K562 (cell line): ENCODE results near the gene CMIP. TPM values are rescaled to one million over a fixed set of nuclear protein-coding genes. Genes with fewer than 3 reads are reported as not detected.

Source experiments
- ATAC-seq: fragments of 200-7000 bp; cut with Tn5 transposase; 3 replicates; pipeline ENCODE4 v1.9.1; 2020; ENCODE audit warnings: moderate library complexity
- BruUV-seq: library from RNA; stranded (reverse); fragments of 400-500 nt; replicated peaks from 2 replicates; lab custom pipeline; 2021; lab: Mats Ljungman, UMichigan
- CTCF ChIA-PET: fragments of 300-600 bp; formaldehyde crosslinking; extraction: SDS; loops from one replicate; lab custom pipeline; 2021; ENCODE audit warnings: low intra/inter-chr PET ratio; lab: Yijun Ruan, JAX
- POLR2A ChIA-PET: fragments of 300-600, 350-650 bp; sonication (Branson Sonifier 250); formaldehyde crosslinking; extraction: SDS; loops from one replicate; lab custom pipeline; 2021; ENCODE audit warnings: antibody characterized with exemption, inconsistent platforms; lab: Yijun Ruan, JAX
- DNase-seq, 4 experiments: peaks; one replicate each; pipeline versions ENCODE4 v3.0.0 to v3.0.0-alpha.2; 2011 to 2018; ENCODE audit warnings: low spot score in 3 of 4, mixed read lengths in 3 of 4; ENCODE audit errors: extremely low read depth in 1 of 4
- FAIRE-seq: peaks from 2 replicates; lab custom pipeline; 2011; peaks lifted over from hg19 to GRCh38; lab: Jason Lieb, UNC
- H2AFZ ChIP-seq: 2 replicates; pipeline ENCODE4 v1.6.0; 2011; ENCODE audit warnings: low read depth, low read length, control low read depth, inconsistent platforms
- H3K27ac ChIP-seq: fragments of 200-600 bp; 3 replicates; pipeline ENCODE4 v1.8.0; 2011; ENCODE audit warnings: low read depth, mild to moderate bottlenecking, control low read depth, inconsistent platforms, low read length, moderate library complexity, mixed read lengths; ENCODE audit errors: extremely low read depth
- H3K27me3 ChIP-seq, 2 experiments: fragments of 300-600 bp in 1 of 2; 2 replicates in 1 of 2; 3 replicates in 1 of 2; pipeline versions ENCODE4 v1.6.0 to v1.8.0; 2011; ENCODE audit warnings: inconsistent platforms in 2 of 2, low read length in 2 of 2, mild to moderate bottlenecking in 1 of 2, mixed read lengths in 1 of 2, moderate library complexity in 1 of 2; ENCODE audit not compliant: control insufficient read depth in 2 of 2, insufficient read depth in 2 of 2
- H3K36me3 ChIP-seq: fragments of 300-600 bp; 3 replicates; pipeline ENCODE4 v1.8.0; 2011; ENCODE audit warnings: mild to moderate bottlenecking, low read length, inconsistent platforms; ENCODE audit not compliant: control insufficient read depth, insufficient read depth
- H3K4me1 ChIP-seq, 2 experiments: fragments of 200-600 bp in 1 of 2; replicated peaks in 1 of 2; 2 replicates in 1 of 2; 3 replicates in 1 of 2; pipeline versions ENCODE4 v1.5.1 to v1.8.0; 2011; ENCODE audit warnings: inconsistent platforms in 2 of 2, low read length in 2 of 2, mild to moderate bottlenecking in 1 of 2, mixed read lengths in 1 of 2, moderate library complexity in 1 of 2; ENCODE audit not compliant: control insufficient read depth in 2 of 2, insufficient read depth in 2 of 2
- H3K4me2 ChIP-seq: 2 replicates; pipeline ENCODE4 v1.6.1; 2011; ENCODE audit warnings: low read length, control low read depth, inconsistent platforms, mixed read lengths; ENCODE audit not compliant: insufficient read depth
- H3K4me3 ChIP-seq: fragments of 200-600 bp; sonication (generic), shearing (Covaris generic); 2 replicates; pipeline ENCODE4 v1.5.1; 2016; ENCODE audit warnings: control low read depth, inconsistent platforms
- H3K79me2 ChIP-seq: fragments of 200-600 bp; 3 replicates; pipeline ENCODE4 v1.8.0; 2011; ENCODE audit warnings: low read length, inconsistent platforms; ENCODE audit not compliant: control insufficient read depth, insufficient read depth
- H3K9ac ChIP-seq, 2 experiments: 2 replicates each; pipeline versions ENCODE4 v1.6.0 to v1.6.1; 2011; ENCODE audit warnings: low read depth in 2 of 2, low read length in 2 of 2, control low read depth in 1 of 2, inconsistent platforms in 1 of 2, mild to moderate bottlenecking in 1 of 2, mixed read lengths in 1 of 2; ENCODE audit not compliant: insufficient read depth in 1 of 2
- H3K9me1 ChIP-seq: one replicate; pipeline ENCODE4 v1.6.0; 2011; ENCODE audit warnings: inconsistent platforms, mild to moderate bottlenecking, low read length, moderate library complexity; ENCODE audit not compliant: control insufficient read depth, insufficient read depth
- H3K9me3 ChIP-seq: replicated peaks from 2 replicates; pipeline ENCODE4 v1.5.1; 2011; ENCODE audit warnings: low read depth, low read length, inconsistent platforms; ENCODE audit not compliant: control insufficient read depth, insufficient read depth
- H4K20me1 ChIP-seq: replicated peaks from 2 replicates; pipeline ENCODE4 v1.6.1; 2011; ENCODE audit warnings: low read length, inconsistent platforms, mixed read lengths; ENCODE audit not compliant: control insufficient read depth, insufficient read depth
- GTF3C2 ChIP-seq: IDR thresholded peaks from 3 replicates; pipeline ENCODE4 v1.6.1; 2011; ENCODE audit warnings: borderline replicate concordance, mild to moderate bottlenecking, moderate library complexity; ENCODE audit not compliant: insufficient read length; ENCODE audit errors: extremely low read depth
- NBN ChIP-seq: fragments of 450-650 bp; IDR thresholded peaks from 2 replicates; pipeline ENCODE4 v1.6.1; 2016; ENCODE audit warnings: low read depth, mild to moderate bottlenecking
- PTBP1 ChIP-seq: fragments of 200-400 bp; formaldehyde crosslinking; IDR thresholded peaks from 2 replicates; pipeline ENCODE4 v1.6.1; 2017; ENCODE audit warnings: low read depth, low read length
- RBM17 ChIP-seq: fragments of 200-400 bp; formaldehyde crosslinking; IDR thresholded peaks from 2 replicates; pipeline ENCODE4 v1.6.1; 2017; ENCODE audit warnings: low read depth, mild to moderate bottlenecking, low read length, borderline replicate concordance
- RBM34 ChIP-seq: fragments of 200-400 bp; formaldehyde crosslinking; IDR thresholded peaks from 2 replicates; pipeline ENCODE4 v1.6.1; 2018; ENCODE audit warnings: low read length, borderline replicate concordance; ENCODE audit not compliant: insufficient read depth
- TBL1XR1 ChIP-seq, 2 experiments: IDR thresholded peaks; 2 replicates each; pipeline ENCODE4 v1.6.1; 2012; ENCODE audit warnings: improper control_type of control experiment in 2 of 2, low read length in 2 of 2, mild to moderate bottlenecking in 1 of 2
- ZNF41 ChIP-seq: fragments of 250-450 bp; sonication (Bioruptor Pico); conservative IDR thresholded peaks from 2 replicates; pipeline ENCODE4 v1.4.0; 2020; ENCODE audit warnings: mild to moderate bottlenecking
- WGBS: fragments of 100-300 bp; shearing (Covaris generic); methylation state at CpG from one replicate; pipeline ENCODE4 v1.1.6; 2016; ENCODE audit warnings: low coverage, mixed read lengths; ENCODE audit not compliant: insufficient coverage; ENCODE audit errors: missing lambda C conversion rate; 5-methylcytosine and 5-hydroxymethylcytosine counted together
- in situ Hi-C: fragments of 300-500 bp; cut with MboI; formaldehyde crosslinking; loops from 4 replicates; pipeline ENCODE4 v1.15.0; 2018; ENCODE audit warnings: inconsistent platforms, mixed read lengths
- intact Hi-C: fragments of 100-400 bp; cut with micrococcal nuclease; formaldehyde crosslinking; loops from 2 replicates; pipeline ENCODE4 v1.14.2; 2022
- polyA plus RNA-seq, 8 experiments: library from polyadenylated mRNA; depleted of rRNA in 4 of 8; stranded (reverse) in 5 of 8; unstranded in 3 of 8; fragments of >200 nt; fragmentation: Nextera tagmentation in 2 of 8; fragmentation: Illumina TruSeq in 1 of 8; extraction: Ambion mirVana in 2 of 8; extraction: Trizol in 1 of 8; gene quantifications; 2 replicates each; pipeline versions ENCODE4 v1.2.1 to v1.2.3, GENCODE V29; 2011 to 2014; ENCODE audit warnings: inconsistent platforms in 1 of 8, missing spikeins in 1 of 8
- total RNA-seq, 7 experiments: library from RNA; depleted of rRNA in 6 of 7; stranded (reverse); fragments of >200 nt in 6 of 7; fragmentation: Illumina TruSeq in 2 of 7; extraction: Trizol in 2 of 7; gene quantifications; 2 replicates each; pipeline versions ENCODE4 v1.2.1 to v1.2.3, GENCODE V29; 2011 to 2021; ENCODE audit warnings: low replicate concordance in 1 of 7
- TF ChIP-seq, protein P1 (sequence below): fragments of 450-650 bp; IDR thresholded peaks from 2 replicates; pipeline ENCODE4 v1.6.1; 2016; ENCODE audit warnings: missing biosample characterization, missing genetic modification characterization
- TF ChIP-seq, protein P2 (sequence below): fragments of 250-450 bp; sonication (Bioruptor Pico); IDR thresholded peaks from 2 replicates; pipeline ENCODE4 v1.5.1; 2021; ENCODE audit warnings: mild to moderate bottlenecking

CMIP gene
- total and polyA plus RNA-seq, 9 of the 15 experiments (the other 6 are each of a cell fraction or from before 2014, with no cell fraction given), result 0.94 to 82.5 (median 10.3) TPM

DNA sequence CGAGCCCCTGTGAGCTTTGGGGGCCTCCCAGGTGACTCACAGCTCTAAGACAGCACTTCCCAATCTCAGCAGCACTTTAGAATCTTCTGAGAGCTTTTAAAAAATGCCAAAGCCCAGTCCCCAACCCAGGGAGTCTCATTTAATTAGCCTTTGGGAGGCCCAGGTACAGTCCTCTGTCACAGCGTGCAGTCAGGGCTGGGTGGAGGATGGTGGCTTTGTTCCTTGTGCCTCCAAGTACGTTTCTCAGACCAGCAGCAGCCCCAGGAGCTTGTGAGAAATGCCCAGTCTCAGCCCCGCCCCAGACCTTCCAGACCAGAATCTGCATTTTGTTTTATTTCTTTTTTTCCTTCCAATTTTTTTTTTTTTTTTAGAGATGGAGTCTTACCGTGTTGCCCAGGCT is 27.4 kb upstream of the CMIP start:
- in situ Hi-C loops (no loop called here), intact Hi-C loops (no loop called here)
- FAIRE-seq (no peak), DNase-seq (no peak), ATAC-seq (no peak)
- ChIA-PET CTCF (interaction anchor here (0.6 kb wide), 1 partner anchor 206 kb away, joined by 3 read pairs; no protein-coding TSS in a partner anchor), POLR2A (interaction anchor here (0.9 to 2.0 kb wide), 5 partner anchors 13 to 145 kb away, joined by 3 to 6 read pairs (median 4); no protein-coding TSS in a partner anchor)
- Histone ChIP-seq H3K27me3 (peaks cover 3 to 33% of the 10 kb centered on the region in 2 experiments; a peak in 3 of 5 replicates), H3K9me3 (no peaks in the 10 kb centered on the region), H3K27ac (no peak overlapping the region), H3K4me1 (peaks cover 0 to 3% of the 10 kb centered on the region in 2 experiments; a peak in 1 of 5 replicates), H3K79me2 (no peaks in the 10 kb centered on the region), H3K36me3 (no peaks in the 10 kb centered on the region), H3K4me2 (no peak overlapping the region), H3K9me1 (no peaks in the 10 kb centered on the region), H4K20me1 (no peaks in the 10 kb centered on the region), H3K9ac (no peak overlapping the region), H3K4me3 (no peak overlapping the region), H2AFZ (no peak overlapping the region)
- TF ChIP-seq ZNF41, result peak; percentile 91; the same call in 1 of the 2 replicates
- TF ChIP-seq, protein P1, sequence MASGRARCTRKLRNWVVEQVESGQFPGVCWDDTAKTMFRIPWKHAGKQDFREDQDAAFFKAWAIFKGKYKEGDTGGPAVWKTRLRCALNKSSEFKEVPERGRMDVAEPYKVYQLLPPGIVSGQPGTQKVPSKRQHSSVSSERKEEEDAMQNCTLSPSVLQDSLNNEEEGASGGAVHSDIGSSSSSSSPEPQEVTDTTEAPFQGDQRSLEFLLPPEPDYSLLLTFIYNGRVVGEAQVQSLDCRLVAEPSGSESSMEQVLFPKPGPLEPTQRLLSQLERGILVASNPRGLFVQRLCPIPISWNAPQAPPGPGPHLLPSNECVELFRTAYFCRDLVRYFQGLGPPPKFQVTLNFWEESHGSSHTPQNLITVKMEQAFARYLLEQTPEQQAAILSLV (tag), result no peak
- WGBS, result 14% methylated on average over 5 of the region's 5 CpGs
- no TSS peak for BruUV-seq

DNA sequence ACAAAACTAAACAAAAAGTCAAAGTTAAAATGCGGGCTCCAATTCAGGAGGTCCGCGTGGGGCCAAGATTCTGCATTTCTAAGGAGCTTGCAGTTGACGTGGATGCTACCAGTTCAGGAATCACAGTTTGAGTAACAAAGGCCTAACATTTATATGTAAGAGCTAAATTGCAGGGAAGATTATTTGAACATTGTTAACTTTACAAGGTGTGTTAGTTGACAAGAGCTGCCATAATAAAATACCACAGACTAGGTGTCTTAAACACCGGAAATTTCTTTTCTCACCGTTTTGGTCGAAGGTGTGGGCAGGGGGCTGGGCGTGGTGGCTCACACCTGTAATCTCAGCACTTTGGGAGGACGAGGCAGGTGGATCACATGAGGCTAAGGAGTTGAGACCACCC is 24.8 kb upstream of the CMIP start:
- Histone ChIP-seq H3K9ac (no peak overlapping the region), H3K9me1 (no peaks in the 10 kb centered on the region), H3K36me3 (no peaks in the 10 kb centered on the region), H4K20me1 (no peaks in the 10 kb centered on the region), H3K4me2 (no peak overlapping the region), H2AFZ (no peak overlapping the region), H3K9me3 (no peaks in the 10 kb centered on the region), H3K4me1 (0 out of 5 replicates have a peak, but pooled peaks cover 0 to 3% of the 10 kb centered on the region in 2 experiments), H3K4me3 (no peak overlapping the region), H3K27me3 (peaks cover 3 to 18% of the 10 kb centered on the region in 2 experiments; a peak in 2 of 5 replicates), H3K27ac (no peak overlapping the region), H3K79me2 (no peaks in the 10 kb centered on the region)
- no peak for FAIRE-seq
- no TSS peak for BruUV-seq
- POLR2A ChIA-PET, result interaction anchor here (1.0 to 2.1 kb wide), 2 partner anchors 12 to 21 kb away, joined by 3 to 6 read pairs; no protein-coding TSS in a partner anchor
- CTCF ChIA-PET, result no interaction called here
- DNase-seq, result no peak
- in situ Hi-C loops, result no loop called here
- ATAC-seq, result no peak
- intact Hi-C loops, result no loop called here
- 65% methylated on average over 9 of the region's 9 CpGs for WGBS
- TF ChIP-seq, protein P2, sequence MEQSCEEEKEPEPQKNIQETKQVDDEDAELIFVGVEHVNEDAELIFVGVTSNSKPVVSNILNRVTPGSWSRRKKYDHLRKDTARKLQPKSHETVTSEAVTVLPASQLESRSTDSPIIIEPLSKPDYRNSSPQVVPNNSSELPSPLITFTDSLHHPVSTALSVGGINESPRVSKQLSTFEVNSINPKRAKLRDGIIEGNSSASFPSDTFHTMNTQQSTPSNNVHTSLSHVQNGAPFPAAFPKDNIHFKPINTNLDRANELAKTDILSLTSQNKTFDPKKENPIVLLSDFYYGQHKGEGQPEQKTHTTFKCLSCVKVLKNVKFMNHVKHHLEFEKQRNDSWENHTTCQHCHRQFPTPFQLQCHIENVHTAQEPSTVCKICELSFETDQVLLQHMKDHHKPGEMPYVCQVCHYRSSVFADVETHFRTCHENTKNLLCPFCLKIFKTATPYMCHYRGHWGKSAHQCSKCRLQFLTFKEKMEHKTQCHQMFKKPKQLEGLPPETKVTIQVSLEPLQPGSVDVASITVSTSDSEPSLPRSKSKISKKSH (CRISPR knock-in tag), result no peak
- TF ChIP-seq TBL1XR1 (IDR thresholded peaks at IDR 0.05; ENCODE audit: low read length in 2 of 2), result no peak
- no peak for TF ChIP-seq GTF3C2
- no peak for TF ChIP-seq NBN
- no peak for TF ChIP-seq RBM17
- no peak for TF ChIP-seq RBM34
- no peak for TF ChIP-seq PTBP1
